Ishikawa (cell line): ENCODE data around the gene SYMPK.

Source experiments
- CEBPB ChIP-seq: IDR thresholded peaks from 2 replicates; pipeline ENCODE4 v1.6.1; 2012
- CREB1 ChIP-seq: IDR thresholded peaks from 2 replicates; pipeline ENCODE4 v1.6.1; 2012; ENCODE audit warnings: low read depth
- EP300 ChIP-seq: IDR thresholded peaks from 2 replicates; pipeline ENCODE4 v1.6.1; 2012; ENCODE audit warnings: borderline replicate concordance
- FOXM1 ChIP-seq: IDR thresholded peaks from 2 replicates; pipeline ENCODE4 v1.6.1; 2012; ENCODE audit warnings: low read depth, borderline replicate concordance
- MAX ChIP-seq: IDR thresholded peaks from 2 replicates; pipeline ENCODE4 v1.6.1; 2012
- NFIC ChIP-seq: IDR thresholded peaks from 2 replicates; pipeline ENCODE4 v1.6.1; 2012
- RAD21 ChIP-seq: IDR thresholded peaks from 2 replicates; pipeline ENCODE4 v1.6.1; 2012; ENCODE audit warnings: low read depth
- REST ChIP-seq: IDR thresholded peaks from 2 replicates; pipeline ENCODE4 v1.6.1; 2012; ENCODE audit warnings: low read depth, mild to moderate bottlenecking
- TAF1 ChIP-seq: IDR thresholded peaks from 2 replicates; pipeline ENCODE4 v1.6.1; 2012; ENCODE audit warnings: low read depth, mild to moderate bottlenecking
- TCF12 ChIP-seq: IDR thresholded peaks from 2 replicates; pipeline ENCODE4 v1.6.1; 2012; ENCODE audit warnings: low read depth
- TEAD4 ChIP-seq: IDR thresholded peaks from 2 replicates; pipeline ENCODE4 v1.6.1; 2012
- USF1 ChIP-seq: IDR thresholded peaks from 2 replicates; pipeline ENCODE4 v1.6.1; 2012
- ZBTB7A ChIP-seq: IDR thresholded peaks from 2 replicates; pipeline ENCODE4 v1.6.1; 2012; ENCODE audit warnings: low read depth

DNA sequence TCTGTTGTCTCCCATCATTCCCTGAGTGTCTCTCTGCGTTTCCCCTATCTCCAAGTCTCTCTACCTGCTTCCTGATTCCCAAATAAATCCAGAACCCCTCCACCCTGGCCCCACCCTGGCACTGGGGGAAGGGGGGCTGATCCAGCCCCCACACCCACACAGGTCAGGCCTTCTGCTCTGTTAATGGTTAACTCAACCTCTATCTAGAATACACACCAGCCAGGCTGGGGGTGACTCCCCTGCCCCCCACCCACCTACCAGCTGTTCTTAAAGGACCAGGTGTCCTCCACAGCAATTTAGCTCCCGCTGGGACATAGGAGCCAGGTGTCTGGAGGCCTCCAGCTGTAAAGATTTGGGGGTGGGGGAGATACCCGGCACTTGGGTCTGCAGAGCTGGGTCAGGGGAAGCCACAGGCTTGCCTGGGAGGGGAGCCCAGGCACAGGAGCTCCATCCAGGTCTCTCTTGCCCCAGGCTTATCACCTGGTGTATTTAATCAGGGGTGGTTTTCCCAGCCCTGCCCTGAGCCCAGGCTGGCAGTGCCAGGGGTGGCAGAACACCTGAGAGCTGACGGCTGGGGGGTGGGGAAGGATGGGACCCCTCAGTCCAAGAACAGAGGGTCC, 19.1 kb upstream of the SYMPK start:
- TF ChIP-seq NFIC, result no peak
- no peak for TF ChIP-seq CEBPB
- no peak for TF ChIP-seq CREB1
- TF ChIP-seq EP300, result no peak
- TF ChIP-seq MAX, result no peak
- TF ChIP-seq TAF1, result no peak
- TF ChIP-seq USF1, result no peak
- 0 out of 2 replicates have a peak, but pooled peaks have one; percentile 34 for TF ChIP-seq ZBTB7A
- TF ChIP-seq REST, result no peak
- no peak for TF ChIP-seq TCF12
- no peak for TF ChIP-seq FOXM1
- no peak for TF ChIP-seq TEAD4
- TF ChIP-seq RAD21, result no peak
